ENCODE measurements around the gene PCDH1. TPM values are rescaled to one million over a fixed set of nuclear protein-coding genes. Genes with fewer than 3 reads are reported as not detected.

The PCDH1 gene
- total and polyA plus RNA-seq, 2 of the 8 experiments (the other 6 are each of a cell fraction or from before 2014, with no cell fraction given) = 101 to 102 TPM

- no peak overlapping the region for H3K23ac ChIP-seq (ENCODE audit: insufficient read length)
- CTCF ChIA-PET (ENCODE audit: partially characterized antibody) = interaction anchor here (0.6 to 14.3 kb wide), 13 partner anchors 8 to 128 kb away, joined by 3 to 232 read pairs (median 5); partner anchors contain the start of gene PCDH1
- peak overlapping the region; percentile 24; the same call in 1 of the 2 replicates for H2BK15ac ChIP-seq (ENCODE audit: low read length)
- peaks cover 10 to 21% (median 14%) of the 10 kb centered on the region in 4 experiments; a peak in 6 of 7 replicates for H3K4me1 ChIP-seq (replicated peaks in 1 of 4; ENCODE audit: control insufficient read depth in 3 of 4, insufficient read depth in 4 of 4, low read length in 3 of 4)
- FAIRE-seq (no peak), DNase-seq (ENCODE audit: low read depth in 1 of 2, low spot score in 2 of 2) (no peak)
- no peaks in the 10 kb centered on the region for H3K79me1 ChIP-seq (ENCODE audit: low read depth, low read length)
- H3K27me3 ChIP-seq (replicated peaks in 1 of 4; ENCODE audit: control insufficient read depth in 3 of 4, extremely low read depth in 1 of 4, insufficient read depth in 3 of 4, low read length in 3 of 4) = no peaks in the 10 kb centered on the region
- no peak overlapping the region for H2AK5ac ChIP-seq (ENCODE audit: low read depth, low read length)
- no peak overlapping the region for H4K5ac ChIP-seq (ENCODE audit: insufficient read length, low read depth, low read length)
- H3K18ac ChIP-seq (ENCODE audit: extremely low read depth, low read length) = no peak overlapping the region
- no peak overlapping the region for H3K14ac ChIP-seq (ENCODE audit: insufficient read length)
- H2AFZ ChIP-seq (ENCODE audit: low read length) = no peak overlapping the region
- peak; percentile 17; the same call in 1 of the 2 replicates for TF ChIP-seq KDM1A (IDR thresholded peaks at IDR 0.05; ENCODE audit: borderline replicate concordance, low read length)
- no peak for TF ChIP-seq KDM5A (IDR thresholded peaks at IDR 0.05; ENCODE audit: low read length)
- no peak for TF ChIP-seq CHD2 (IDR thresholded peaks at IDR 0.05; ENCODE audit: low read length)
- no peak for TF ChIP-seq ZNF274 (IDR thresholded peaks at IDR 0.05; ENCODE audit: borderline replicate concordance, extremely low read depth, low read length)
- no peak for TF ChIP-seq BRCA1 (IDR thresholded peaks at IDR 0.05; ENCODE audit: low read depth, low read length)
- TF ChIP-seq POLR2A (IDR thresholded peaks at IDR 0.05; ENCODE audit: control extremely low read depth in 1 of 2, low read depth in 2 of 2, low read length in 2 of 2) = no peak
- no peak for TF ChIP-seq TBP (IDR thresholded peaks at IDR 0.05; ENCODE audit: low read depth, low read length)
- no peak for TF ChIP-seq RBBP5 (IDR thresholded peaks at IDR 0.05; ENCODE audit: borderline replicate concordance, low read depth, low read length)
- H3K9ac ChIP-seq (replicated peaks in 1 of 4; ENCODE audit: extremely low read depth in 1 of 4, low read depth in 3 of 4, low read length in 3 of 4) = no peak overlapping the region
- H3K4ac ChIP-seq (replicated peaks; ENCODE audit: insufficient read length, low read depth, low read length) = no peak overlapping the region
- no peaks in the 10 kb centered on the region for H4K20me1 ChIP-seq (replicated peaks in 1 of 2; ENCODE audit: control insufficient read depth in 1 of 2, insufficient read depth in 2 of 2, low read length in 2 of 2)
- H3K4me3 ChIP-seq (ENCODE audit: extremely low read depth in 1 of 4, insufficient read depth in 2 of 4, low read depth in 3 of 4, low read length in 4 of 4) = no peak overlapping the region
- no peaks in the 10 kb centered on the region for H3K36me3 ChIP-seq (ENCODE audit: control insufficient read depth in 2 of 4, insufficient read depth in 4 of 4, low read length in 3 of 4)
- H3K9me3 ChIP-seq (ENCODE audit: insufficient read depth in 2 of 2, low read depth in 1 of 2, low read length in 1 of 2) = no peaks in the 10 kb centered on the region
- H3K79me2 ChIP-seq (ENCODE audit: control insufficient read depth in 1 of 2, insufficient read depth in 2 of 2, low read length in 2 of 2) = no peaks in the 10 kb centered on the region
- 89% methylated on average over 4 of the region's 4 CpGs; no CpG with 5 or more reads in 1 of the 2 experiments for WGBS, 2 experiments (ENCODE audit: extremely low coverage in 1 of 2, insufficient coverage in 1 of 2, insufficient read length in 1 of 2, insufficient replicate concordance in 2 of 2, low coverage in 1 of 2, low lambda C conversion rate in 2 of 2, missing lambda C conversion rate in 1 of 2)
- H2BK20ac ChIP-seq (ENCODE audit: low read length) = peak overlapping the region; percentile 29; the same call in 1 of the 2 replicates
- no peak overlapping the region; the same call in 1 of the 2 replicates for H2BK12ac ChIP-seq (ENCODE audit: low read depth, low read length)
- no peak overlapping the region for H3K56ac ChIP-seq (replicated peaks; ENCODE audit: insufficient read length, low read depth, low read length)
- H4K8ac ChIP-seq (ENCODE audit: extremely low read depth, insufficient read depth, low read length) = no peak overlapping the region
- POLR2A ChIA-PET (ENCODE audit: partially characterized antibody) = interaction anchor here (0.7 to 2.4 kb wide), 5 partner anchors 10 to 47 kb away, joined by 3 to 11 read pairs (median 6); partner anchors contain the start of gene PCDH1
- H3K23me2 ChIP-seq (ENCODE audit: low read depth, low read length) = no peaks in the 10 kb centered on the region
- H4K91ac ChIP-seq (replicated peaks; ENCODE audit: insufficient read length, low read length) = no peak overlapping the region
- H2BK120ac ChIP-seq (replicated peaks; ENCODE audit: low read depth, low read length) = no peak overlapping the region
- no peak overlapping the region for H3K27ac ChIP-seq (ENCODE audit: low read depth, low read length)
- no peak overlapping the region for H2BK5ac ChIP-seq (ENCODE audit: low read depth, low read length)
- H3K4me2 ChIP-seq (ENCODE audit: insufficient read depth in 1 of 2, low read depth in 2 of 2, low read length in 2 of 2) = no peak overlapping the region
These were observed 46.1 kb downstream of the PCDH1 start for GRCh38 chr5:141832131-141832530.

All from H1 (cell line).